AG09309 (cell line): ENCODE data around the gene APBB2.

Experiments
- DNase-seq: peaks from one replicate; pipeline ENCODE4 v3.0.0-alpha.2; 2010; ENCODE audit warnings: low read depth
- H3K4me3 ChIP-seq: 2 replicates; pipeline ENCODE4 v1.5.1; 2011; ENCODE audit warnings: mild to moderate bottlenecking, low read depth, low read length, moderate library complexity; ENCODE audit not compliant: control insufficient read depth
- CTCF ChIP-seq: IDR thresholded peaks from 2 replicates; pipeline ENCODE4 v1.5.1; 2011; ENCODE audit warnings: mild to moderate bottlenecking, low read depth, low read length, inconsistent platforms; ENCODE audit not compliant: insufficient read depth, control insufficient read depth; ENCODE audit errors: missing control alignments

APBB2 gene

DNA sequence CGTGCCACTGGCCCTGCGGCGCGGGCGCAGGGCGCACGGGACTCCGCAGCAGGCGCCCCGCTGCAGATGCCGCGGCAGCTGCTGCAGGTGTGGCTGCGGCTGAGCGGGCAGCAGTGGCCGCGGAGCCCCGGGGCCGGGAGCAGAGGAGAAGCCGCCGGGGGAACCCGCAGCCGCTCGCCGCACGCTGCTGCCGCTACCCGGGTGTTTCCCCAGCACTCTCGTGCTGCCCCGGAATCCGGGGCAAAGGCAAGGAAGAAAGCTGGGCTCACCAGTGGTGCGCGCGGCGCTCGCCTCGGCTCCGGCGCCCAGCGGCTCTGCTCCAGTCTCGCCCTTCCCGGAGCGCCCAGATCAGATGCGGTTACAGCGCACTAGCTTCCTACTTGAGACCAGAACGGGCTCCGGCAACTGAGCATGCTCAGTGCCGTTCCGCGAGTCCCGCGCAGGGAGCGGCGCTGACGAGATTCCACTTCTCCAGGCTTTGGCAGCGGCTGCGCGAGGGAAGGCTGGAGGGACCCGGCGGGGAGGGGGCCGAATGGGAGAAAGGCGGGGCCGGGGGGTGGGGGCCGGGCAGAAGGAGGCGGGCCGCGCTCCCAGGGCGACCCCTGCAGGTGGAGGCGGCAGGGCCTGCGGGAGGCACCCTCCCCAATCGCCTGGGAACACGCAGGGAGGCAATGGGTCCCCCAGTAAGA lies at the start of gene APBB2:
Gene APBB2, minus strand, starts transcription at position 407 of the 689 bp plus-strand sequence. CDS start 181,288 bp downstream, outside the sequence.
- H3K4me3 ChIP-seq, result peak within 1 kb of the TSS; percentile 94
- DNase-seq, result peak; percentile 84
- TF ChIP-seq CTCF, result peak; percentile 72

- H3K4me3 ChIP-seq, result no peak overlapping the region
- TF ChIP-seq CTCF, result no peak
- no peak for DNase-seq
Observed at GRCh38 chr4:41262198-41262597, 47.9 kb upstream of the APBB2 start.

DNA sequence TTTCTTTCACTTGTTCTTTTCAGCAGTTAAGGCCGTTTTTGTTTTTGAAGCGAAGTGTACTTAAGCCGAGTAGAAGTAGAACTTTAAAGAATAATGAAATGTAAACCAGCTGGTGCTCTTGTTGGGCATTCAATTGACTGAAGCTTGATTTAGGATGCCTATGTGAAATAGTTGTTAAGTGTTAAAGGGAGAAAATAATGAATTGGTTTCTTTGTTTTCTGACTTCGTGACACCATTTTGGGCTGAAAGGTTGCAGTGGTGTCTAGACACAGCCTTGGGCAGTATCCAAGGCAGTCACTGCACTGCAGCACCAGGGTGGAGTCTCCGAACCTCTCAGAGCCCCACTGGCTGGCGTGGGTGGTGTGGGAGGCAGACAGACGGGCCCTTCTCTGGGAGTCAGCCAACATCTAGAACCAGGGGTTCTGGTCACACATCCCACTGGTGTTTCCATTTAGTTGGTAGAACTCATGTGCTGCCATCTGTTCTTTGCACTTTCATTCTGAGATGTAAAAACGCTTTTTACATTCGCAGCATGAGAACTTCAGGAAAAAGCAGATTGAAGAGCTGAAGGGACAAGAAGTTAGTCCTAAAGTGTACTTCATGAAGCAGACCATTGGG lies 45.9 kb upstream of the APBB2 start:
- no peak for DNase-seq
- no peak overlapping the region for H3K4me3 ChIP-seq
- TF ChIP-seq CTCF, result no peak

- DNase-seq, result peak; percentile 62
- TF ChIP-seq CTCF, result peak; percentile 63
- no peak overlapping the region for H3K4me3 ChIP-seq
Observed at GRCh38 chr4:41258783-41259182, 44.4 kb upstream of the APBB2 start.

GRCh38 chr4:41257906-41258305 lies 43.6 kb upstream of the APBB2 start:
- no peak for TF ChIP-seq CTCF
- H3K4me3 ChIP-seq, result peak overlapping the region; percentile 53
- DNase-seq, result no peak

DNA sequence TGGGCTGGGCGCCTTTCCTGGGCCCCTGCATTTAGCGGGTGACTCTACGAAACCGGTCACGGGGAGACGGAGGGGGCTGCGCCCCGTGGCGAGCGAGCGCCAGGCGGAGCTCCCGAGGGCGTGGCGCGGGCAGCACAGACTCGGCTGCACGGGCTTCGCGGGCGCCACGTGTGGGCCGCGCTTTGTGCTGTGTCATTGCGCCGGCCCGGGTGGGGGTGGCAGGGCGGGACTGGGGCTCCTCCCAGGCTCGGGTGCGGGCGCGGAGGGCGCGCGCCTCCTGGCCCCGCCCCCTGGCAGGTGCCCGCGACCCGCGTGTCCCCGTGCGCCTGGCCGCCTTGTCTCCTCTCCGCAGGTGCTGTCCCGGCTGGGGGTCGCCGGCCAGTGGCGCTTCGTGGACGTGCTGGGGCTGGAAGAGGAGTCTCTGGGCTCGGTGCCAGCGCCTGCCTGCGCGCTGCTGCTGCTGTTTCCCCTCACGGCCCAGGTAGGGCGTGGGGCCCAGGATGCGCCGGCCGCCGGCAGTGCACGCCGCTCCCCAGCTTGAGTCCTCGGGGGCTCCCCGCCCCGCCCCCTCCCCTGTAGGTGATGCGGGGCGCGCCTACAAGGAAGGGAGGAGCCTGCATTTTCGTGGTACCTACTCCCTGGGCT lies 43.0 kb upstream of the APBB2 start:
- H3K4me3 ChIP-seq, result peak overlapping the region; percentile 53
- no peak for DNase-seq
- TF ChIP-seq CTCF, result no peak
